HG02571 (cell line): ENCODE measurements around the gene NKIRAS1.
A peak's percentile ranks its signal among the peaks of the same experiment; 100 is the strongest.

Experiments
- ATAC-seq: cut with Tn5 transposase; IDR thresholded peaks from one replicate; pipeline ENCODE4 v1.9.1; 2021; ENCODE audit warnings: mild to moderate bottlenecking, moderate library complexity; ENCODE audit not compliant: unreplicated experiment

The NKIRAS1 gene

GRCh38 chr3:23916886-23917678, at the start of gene NKIRAS1, which contains the start of gene RPL15:
Gene NKIRAS1, minus strand, starts transcription at chr3:23916990. Its CDS starts 6,086 bp downstream, at chr3:23910904.
Gene RPL15, plus strand, starts transcription at chr3:23917132. Its CDS starts 728 bp downstream, at chr3:23917860.
- peak; percentile 92 for ATAC-seq

- ATAC-seq = no peak
Measured at GRCh38 chr3:23966328-23966727, 49.5 kb upstream of the NKIRAS1 start.

- ATAC-seq = no peak
Measured at GRCh38 chr3:23964537-23965235, 47.9 kb upstream of the NKIRAS1 start.

GRCh38 chr3:23961913-23962312, 45.1 kb upstream of the NKIRAS1 start:
- ATAC-seq = no peak

GRCh38 chr3:23961066-23961465, 44.3 kb upstream of the NKIRAS1 start:
- no peak for ATAC-seq

- no peak for ATAC-seq
Measured at GRCh38 chr3:23960649-23961048, 43.9 kb upstream of the NKIRAS1 start.

GRCh38 chr3:23959135-23959900, 42.5 kb upstream of the NKIRAS1 start:
- ATAC-seq = no peak

GRCh38 chr3:23956701-23957100, 39.9 kb upstream of the NKIRAS1 start:
- no peak for ATAC-seq

GRCh38 chr3:23954144-23954543, 37.4 kb upstream of the NKIRAS1 start:
- no peak for ATAC-seq

GRCh38 chr3:23953523-23953922, 36.7 kb upstream of the NKIRAS1 start:
- no peak for ATAC-seq

- ATAC-seq = peak; percentile 46
Measured at GRCh38 chr3:23952646-23953045, 35.9 kb upstream of the NKIRAS1 start.

- no peak for ATAC-seq
Measured at GRCh38 chr3:23950293-23950692, 33.5 kb upstream of the NKIRAS1 start.

GRCh38 chr3:23949784-23950183, 33.0 kb upstream of the NKIRAS1 start:
- ATAC-seq = no peak

- no peak for ATAC-seq
Measured at GRCh38 chr3:23948761-23949160, 32.0 kb upstream of the NKIRAS1 start.

- ATAC-seq = peak; percentile 77
Measured at GRCh38 chr3:23945913-23946687, 29.3 kb upstream of the NKIRAS1 start.

- no peak for ATAC-seq
Measured at GRCh38 chr3:23945663-23945912, 28.8 kb upstream of the NKIRAS1 start.

GRCh38 chr3:23944861-23945662, 28.3 kb upstream of the NKIRAS1 start, which contains the start of gene NR1D2:
Gene NR1D2, plus strand, starts transcription at chr3:23945286. Its CDS starts 293 bp downstream, at chr3:23945579.
- ATAC-seq = peak; percentile 58

GRCh38 chr3:23944007-23944783, 27.4 kb upstream of the NKIRAS1 start:
- no peak for ATAC-seq

- ATAC-seq = no peak
Measured at GRCh38 chr3:23942546-23942945, 25.8 kb upstream of the NKIRAS1 start.
